Measurements from ENCODE around the gene SF1. TPM values are rescaled to one million over a fixed set of nuclear protein-coding genes. Genes with fewer than 3 reads are reported as not detected.

Gene SF1
- total RNA-seq, 1 experiment from 2014 or later: 124 TPM

GRCh38 chr11:64778223-64778472, 194 bp downstream of the SF1 start:
- no peak for DNase-seq (ENCODE audit: low read depth)

GRCh38 chr11:64777449-64778222, 706 bp downstream of the SF1 start:
- peak; percentile 78 for DNase-seq (ENCODE audit: low read depth)

GRCh38 chr11:64776875-64777274, 1.5 kb downstream of the SF1 start:
- no peak for DNase-seq (ENCODE audit: low read depth)

GRCh38 chr11:64776425-64776824, 1.9 kb downstream of the SF1 start:
- no peak for DNase-seq (ENCODE audit: low read depth)

GRCh38 chr11:64774144-64774543, 4.2 kb downstream of the SF1 start:
- no peak for DNase-seq (ENCODE audit: low read depth)

GRCh38 chr11:64772303-64773018, 5.9 kb downstream of the SF1 start:
- DNase-seq (ENCODE audit: low read depth): no peak

GRCh38 chr11:64771861-64772260, 6.5 kb downstream of the SF1 start:
- no peak for DNase-seq (ENCODE audit: low read depth)

GRCh38 chr11:64770120-64770519, 8.2 kb downstream of the SF1 start:
- no peak for DNase-seq (ENCODE audit: low read depth)

GRCh38 chr11:64769283-64769682, 9.1 kb downstream of the SF1 start:
- DNase-seq (ENCODE audit: low read depth): no peak

GRCh38 chr11:64768300-64768694, 10.0 kb downstream of the SF1 start:
- no peak for DNase-seq (ENCODE audit: low read depth)

- peak; percentile 45 for DNase-seq (ENCODE audit: low read depth)
These were observed 10.7 kb downstream of the SF1 start for GRCh38 chr11:64767344-64768299.

- no peak for DNase-seq (ENCODE audit: low read depth)
These were observed 11.5 kb downstream of the SF1 start for GRCh38 chr11:64766881-64767280.

- DNase-seq (ENCODE audit: low read depth): no peak
These were observed 12.3 kb downstream of the SF1 start for GRCh38 chr11:64765851-64766665.

GRCh38 chr11:64765291-64765850, 13.0 kb downstream of the SF1 start:
- DNase-seq (ENCODE audit: low read depth): no peak

GRCh38 chr11:64764753-64765152, 13.6 kb downstream of the SF1 start:
- no peak for DNase-seq (ENCODE audit: low read depth)

- no peak for DNase-seq (ENCODE audit: low read depth)
These were observed 14.2 kb downstream of the SF1 start for GRCh38 chr11:64764040-64764611.

- DNase-seq (ENCODE audit: low read depth): no peak
These were observed 14.8 kb downstream of the SF1 start for GRCh38 chr11:64763526-64764039.

- no peak for DNase-seq (ENCODE audit: low read depth)
These were observed 15.4 kb downstream of the SF1 start for GRCh38 chr11:64762674-64763525.

GRCh38 chr11:64762277-64762673, 16.1 kb downstream of the SF1 start:
- no peak for DNase-seq (ENCODE audit: low read depth)

Measured in LHCN-M2 (cell line).